GM10248 (cell line): ENCODE data around the gene SOX18.

Source experiments
- CTCF ChIA-PET: fragments of 300-600 bp; sonication (Branson Sonifier 250); formaldehyde crosslinking; extraction: SDS; loops from one replicate; lab custom pipeline; 2021; ENCODE audit warnings: antibody characterized with exemption; lab: Yijun Ruan, JAX
- POLR2A ChIA-PET: fragments of 350-650 bp; sonication (Branson Sonifier 250); formaldehyde crosslinking; extraction: SDS; loops from one replicate; lab custom pipeline; 2020; ENCODE audit warnings: antibody characterized with exemption; lab: Yijun Ruan, JAX
- DNase-seq: peaks from one replicate; pipeline ENCODE4 v3.0.0; 2012; ENCODE audit errors: extremely low spot score
- CTCF ChIP-seq: IDR thresholded peaks from 2 replicates; pipeline ENCODE4 v1.5.1; 2012; ENCODE audit warnings: mild to moderate bottlenecking, low read depth; ENCODE audit errors: extremely low read depth, missing control alignments, control extremely low read depth

Gene SOX18

GRCh38 chr20:64041040-64041780, 8.2 kb downstream of the SOX18 start:
- DNase-seq, result no peak
- no peak for TF ChIP-seq CTCF
- POLR2A ChIA-PET, result interaction anchor here (3.0 kb wide), 1 partner anchor 61 kb away, joined by 10 read pairs; the partner anchor contains the start of genes PRPF6 and SAMD10
- CTCF ChIA-PET, result interaction anchor here (0.8 to 7.4 kb wide), 11 partner anchors 11 to 80 kb away, joined by 3 to 116 read pairs (median 17); partner anchors contain the start of genes LKAAEAR1, PRPF6, SAMD10 and SOX18

DNA sequence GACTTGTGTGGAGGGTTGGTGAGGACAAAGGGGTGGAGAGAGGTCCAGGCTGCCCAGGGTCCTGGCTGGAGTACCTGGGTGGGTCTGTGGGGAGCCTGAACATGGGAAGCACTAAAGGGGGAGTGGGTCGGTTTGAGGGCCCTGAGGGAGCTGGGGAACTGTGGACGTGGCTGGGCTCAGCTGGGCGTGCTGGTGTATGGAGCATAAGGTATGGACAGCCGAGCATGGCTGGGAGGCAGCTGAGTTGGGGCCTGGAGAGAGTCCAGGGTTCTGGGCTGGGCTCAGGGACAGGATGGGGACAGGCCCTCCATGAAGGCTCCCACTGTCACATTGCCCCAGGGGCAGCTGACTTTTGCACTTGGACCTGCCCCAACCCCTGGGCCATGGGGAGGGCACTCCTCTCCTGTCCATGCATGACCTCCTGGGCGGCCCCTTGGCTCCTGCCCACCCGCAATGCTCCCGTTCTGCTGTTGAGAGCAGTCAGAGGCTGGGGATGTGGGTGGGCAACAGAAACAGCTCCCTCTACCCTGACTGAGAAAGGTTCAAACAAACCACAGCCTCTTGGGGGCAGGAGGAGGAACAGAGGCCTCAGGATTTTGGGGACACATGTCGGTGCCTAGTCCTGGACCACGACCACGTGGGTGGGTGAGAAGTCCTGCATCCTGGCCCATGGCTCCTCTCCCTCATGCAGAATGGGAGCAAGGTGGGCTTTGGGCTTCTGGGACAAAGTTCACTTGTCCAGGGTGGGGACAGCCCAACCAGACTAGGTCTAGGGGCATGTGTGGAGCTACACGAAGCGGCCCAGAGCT, 9.0 kb downstream of the SOX18 start:
- no peak for TF ChIP-seq CTCF
- no peak for DNase-seq
- ChIA-PET POLR2A (interaction anchor here (2.0 to 3.0 kb wide), 2 partner anchors 60 to 81 kb away, joined by 6 to 10 read pairs; partner anchors contain the start of genes PRPF6 and SAMD10), CTCF (interaction anchor here (0.8 to 7.4 kb wide), 17 partner anchors 12 to 81 kb away, joined by 3 to 116 read pairs (median 13); partner anchors contain the start of genes LKAAEAR1, PRPF6, SAMD10 and SOX18)

- TF ChIP-seq CTCF, result no peak
- DNase-seq, result no peak
- ChIA-PET POLR2A (interaction anchor here (2.0 to 3.0 kb wide), 2 partner anchors 59 to 81 kb away, joined by 6 to 10 read pairs; partner anchors contain the start of genes PRPF6 and SAMD10), CTCF (interaction anchor here (0.7 to 7.4 kb wide), 24 partner anchors 8 to 478 kb away, joined by 3 to 116 read pairs (median 8); partner anchors contain the start of genes LKAAEAR1, PRPF6, SAMD10 and SOX18)
Observed at GRCh38 chr20:64039293-64040160, 9.9 kb downstream of the SOX18 start.

DNA sequence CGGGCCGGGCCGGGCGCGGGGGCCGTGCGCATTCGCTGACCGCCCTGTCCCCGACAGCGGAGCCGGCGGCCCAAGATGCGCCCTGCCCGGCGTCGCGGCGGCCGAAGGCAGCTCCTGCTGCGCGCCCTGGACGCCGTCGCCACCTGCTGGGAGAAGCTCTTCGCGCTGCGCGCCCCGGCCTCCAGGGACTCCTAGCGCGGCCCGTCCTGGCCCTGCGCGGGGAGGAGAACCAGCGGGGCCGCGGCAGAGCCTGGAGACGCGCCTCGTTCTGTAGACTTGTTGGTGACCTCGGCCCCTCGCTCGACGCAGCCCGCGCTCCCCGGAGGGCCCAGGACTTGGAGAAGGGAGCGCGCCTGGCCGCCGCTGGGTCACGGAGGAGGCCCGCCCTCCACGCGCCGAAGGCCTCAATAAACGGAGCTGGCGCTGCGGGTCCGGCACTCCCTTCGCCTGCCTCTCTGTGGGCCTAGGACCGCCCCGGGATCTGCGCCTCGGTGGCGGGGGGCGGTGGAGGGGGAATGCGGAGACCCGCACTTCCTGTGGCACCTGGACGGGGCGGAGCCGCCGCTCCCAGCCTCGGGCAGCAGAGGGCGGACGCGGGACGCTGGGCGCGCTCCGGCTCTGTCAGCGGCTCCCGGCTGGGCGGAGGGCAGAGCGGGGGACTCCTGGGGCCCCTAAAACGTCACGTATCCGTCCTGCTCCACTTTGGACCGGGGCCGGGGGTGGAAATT, 10.7 kb downstream of the SOX18 start:
- CTCF ChIA-PET, result interaction anchor here (0.7 to 7.4 kb wide), 31 partner anchors 9 to 500 kb away, joined by 3 to 116 read pairs (median 5); partner anchors contain the start of genes PRPF6, SAMD10, SOX18 and TCEA2
- POLR2A ChIA-PET, result interaction anchor here (0.5 to 3.0 kb wide), 3 partner anchors 59 to 157 kb away, joined by 3 to 10 read pairs (median 6); partner anchors contain the start of genes PRPF6 and SAMD10
- peak; percentile 87 for DNase-seq
- TF ChIP-seq CTCF, result peak; percentile 82

- ChIA-PET POLR2A (interaction anchor here (0.5 to 3.0 kb wide), 2 partner anchors 58 to 157 kb away, joined by 3 to 10 read pairs; partner anchors contain the start of genes PRPF6 and SAMD10), CTCF (interaction anchor here (0.7 to 7.4 kb wide), 24 partner anchors 9 to 499 kb away, joined by 3 to 116 read pairs (median 8); partner anchors contain the start of genes PRPF6, SAMD10, SOX18 and TCEA2)
- no peak for DNase-seq
- TF ChIP-seq CTCF, result peak; percentile 6
Observed at GRCh38 chr20:64038224-64038564, 11.2 kb downstream of the SOX18 start.
